Hepatocyte (in vitro differentiated cells): ENCODE data around the gene SETD3. TPM values are rescaled to one million over a fixed set of nuclear protein-coding genes. Genes with fewer than 3 reads are reported as not detected.

ENCODE experiments used
- DNase-seq: peaks from one replicate; pipeline ENCODE4 v3.0.0-alpha.2; 2016; ENCODE audit warnings: low spot score
- H2AFZ ChIP-seq: fragments of 200-600 bp; sonication (generic); 2 replicates; pipeline ENCODE4 v1.6.0; 2016; ENCODE audit warnings: antibody characterized with exemption, mild to moderate bottlenecking
- H3K27ac ChIP-seq: fragments of 200-600 bp; sonication (generic); 2 replicates; pipeline ENCODE4 v1.5.1; 2016; ENCODE audit warnings: mild to moderate bottlenecking
- H3K27me3 ChIP-seq: fragments of 200-600 bp; sonication (generic); 2 replicates; pipeline ENCODE4 v1.6.1; 2016
- H3K36me3 ChIP-seq: fragments of 200-600 bp; sonication (generic); replicated peaks from 2 replicates; pipeline ENCODE4 v1.5.1; 2016; ENCODE audit warnings: low read depth; ENCODE audit not compliant: insufficient read depth
- H3K4me1 ChIP-seq: fragments of 200-600 bp; sonication (generic); 2 replicates; pipeline ENCODE4 v1.5.1; 2016; ENCODE audit warnings: mild to moderate bottlenecking, moderate library complexity; ENCODE audit not compliant: insufficient read depth
- H3K4me2 ChIP-seq: fragments of 200-600 bp; sonication (generic); 2 replicates; pipeline ENCODE4 v1.6.0; 2016
- H3K4me3 ChIP-seq: fragments of 200-600 bp; sonication (generic); 2 replicates; pipeline ENCODE4 v1.5.1; 2016; ENCODE audit warnings: mild to moderate bottlenecking
- H3K79me2 ChIP-seq: fragments of 200-600 bp; sonication (generic); 2 replicates; pipeline ENCODE4 v1.6.0; 2017; ENCODE audit warnings: mild to moderate bottlenecking
- H3K9me2 ChIP-seq: fragments of 200-600 bp; sonication (generic); replicated peaks from 2 replicates; pipeline ENCODE4 v1.6.0; 2017; ENCODE audit warnings: mild to moderate bottlenecking; ENCODE audit not compliant: insufficient read depth
- H3K9me3 ChIP-seq: fragments of 200-600 bp; sonication (generic); 2 replicates; pipeline ENCODE4 v1.5.1; 2016; ENCODE audit warnings: low read depth, mild to moderate bottlenecking
- H4K20me1 ChIP-seq: fragments of 200-600 bp; sonication (generic); 2 replicates; pipeline ENCODE4 v1.6.0; 2016; ENCODE audit warnings: mild to moderate bottlenecking; ENCODE audit not compliant: insufficient read depth, poor library complexity, severe bottlenecking
- CTCF ChIP-seq: fragments of 200-600 bp; sonication (generic); IDR thresholded peaks from 2 replicates; pipeline ENCODE4 v1.5.1; 2016; ENCODE audit warnings: antibody characterized with exemption, mild to moderate bottlenecking; ENCODE audit not compliant: poor library complexity
- EZH2 ChIP-seq: fragments of 200-600 bp; sonication (generic); IDR thresholded peaks from 2 replicates; pipeline ENCODE4 v1.6.1; 2016; ENCODE audit warnings: antibody characterized with exemption, mild to moderate bottlenecking, borderline replicate concordance
- EZH2phosphoT487 ChIP-seq: fragments of 200-600 bp; sonication (generic); IDR thresholded peaks from one replicate; pipeline ENCODE4 v1.6.1; 2018; ENCODE audit warnings: antibody characterized with exemption, mild to moderate bottlenecking, low read depth, moderate library complexity; ENCODE audit not compliant: unreplicated experiment, severe bottlenecking
- WGBS: methylation state at CpG from one replicate; pipeline ENCODE4 v1.1.6; 2016; ENCODE audit warnings: low lambda C conversion rate; ENCODE audit errors: missing lambda C conversion rate; 5-methylcytosine and 5-hydroxymethylcytosine counted together
- polyA plus RNA-seq: library from polyadenylated mRNA; unstranded; fragments of >200 nt; fragmentation: Nextera tagmentation; extraction: Ambion mirVana; gene quantifications from 2 replicates; pipeline ENCODE4 v1.2.1, GENCODE V29; 2016
- total RNA-seq: library from RNA; depleted of rRNA; stranded (reverse); fragments of >200 nt; gene quantifications from 2 replicates; pipeline ENCODE4 v1.2.3, GENCODE V29; 2014

Gene SETD3
- total and polyA plus RNA-seq, 2 experiments from 2014 or later, result 43.6 to 60.2 TPM

- DNase-seq, result peak; percentile 29
Observed at GRCh38 chr14:99466758-99467157, 13.9 kb downstream of the SETD3 start.

GRCh38 chr14:99465288-99465687, 15.4 kb downstream of the SETD3 start:
- Histone ChIP-seq H3K4me3 (no peak overlapping the region), H3K27ac (no peak overlapping the region), H3K4me2 (no peak overlapping the region), H3K9me3 (no peaks in the 10 kb centered on the region), H3K36me3 (no peaks in the 10 kb centered on the region), H3K79me2 (peaks cover 71% of the 10 kb centered on the region), H3K27me3 (no peaks in the 10 kb centered on the region), H2AFZ (no peak overlapping the region), H3K4me1 (peaks cover 14% of the 10 kb centered on the region), H3K9me2 (no peaks in the 10 kb centered on the region), H4K20me1 (peaks cover 13% of the 10 kb centered on the region)
- DNase-seq, result no peak
- WGBS, result 95% methylated on average over 9 of the region's 9 CpGs
- no peak for TF ChIP-seq CTCF
- no peak for TF ChIP-seq EZH2
- no peak for TF ChIP-seq EZH2phosphoT487

More at GRCh38 chr14:99466758-99467157, 13.9 kb downstream of the SETD3 start:
- no peak overlapping the region for H3K4me3 ChIP-seq
- H3K4me2 ChIP-seq, result no peak overlapping the region
- no peak overlapping the region for H2AFZ ChIP-seq
- no peaks in the 10 kb centered on the region for H3K9me3 ChIP-seq
- peaks cover 14% of the 10 kb centered on the region for H3K4me1 ChIP-seq
- H3K27me3 ChIP-seq, result no peaks in the 10 kb centered on the region
- WGBS, result 61% methylated on average over 3 of the region's 3 CpGs
- H3K9me2 ChIP-seq, result no peaks in the 10 kb centered on the region
- H3K36me3 ChIP-seq, result no peaks in the 10 kb centered on the region
- H3K79me2 ChIP-seq, result peaks cover 86% of the 10 kb centered on the region
- no peak overlapping the region for H3K27ac ChIP-seq
- TF ChIP-seq CTCF, result no peak
- peaks cover 19% of the 10 kb centered on the region for H4K20me1 ChIP-seq

GRCh38 chr14:99463974-99464373, 16.7 kb downstream of the SETD3 start:
- Histone ChIP-seq H2AFZ (no peak overlapping the region), H3K79me2 (peaks cover 62% of the 10 kb centered on the region), H3K27ac (no peak overlapping the region), H4K20me1 (peaks cover 8% of the 10 kb centered on the region), H3K4me1 (peaks cover 14% of the 10 kb centered on the region), H3K9me2 (no peaks in the 10 kb centered on the region), H3K4me2 (no peak overlapping the region), H3K36me3 (no peaks in the 10 kb centered on the region), H3K27me3 (no peaks in the 10 kb centered on the region), H3K9me3 (no peaks in the 10 kb centered on the region), H3K4me3 (no peak overlapping the region)
- no peak for DNase-seq
- 94% methylated on average over 4 of the region's 4 CpGs for WGBS
- TF ChIP-seq EZH2, result no peak
- TF ChIP-seq CTCF, result no peak
- TF ChIP-seq EZH2phosphoT487, result no peak

GRCh38 chr14:99462210-99462609, 18.4 kb downstream of the SETD3 start:
- Histone ChIP-seq H3K4me3 (no peak overlapping the region), H3K4me1 (peaks cover 8% of the 10 kb centered on the region), H3K36me3 (no peaks in the 10 kb centered on the region), H2AFZ (no peak overlapping the region), H3K27ac (no peak overlapping the region), H3K79me2 (peaks cover 47% of the 10 kb centered on the region), H3K4me2 (no peak overlapping the region), H4K20me1 (peaks cover 4% of the 10 kb centered on the region), H3K27me3 (no peaks in the 10 kb centered on the region), H3K9me2 (no peaks in the 10 kb centered on the region), H3K9me3 (no peaks in the 10 kb centered on the region)
- 72% methylated on average over 6 of the region's 6 CpGs for WGBS
- TF ChIP-seq EZH2 (no peak), CTCF (no peak), EZH2phosphoT487 (no peak)
- DNase-seq, result no peak
